ENCODE results near the gene SNX9.

DNA sequence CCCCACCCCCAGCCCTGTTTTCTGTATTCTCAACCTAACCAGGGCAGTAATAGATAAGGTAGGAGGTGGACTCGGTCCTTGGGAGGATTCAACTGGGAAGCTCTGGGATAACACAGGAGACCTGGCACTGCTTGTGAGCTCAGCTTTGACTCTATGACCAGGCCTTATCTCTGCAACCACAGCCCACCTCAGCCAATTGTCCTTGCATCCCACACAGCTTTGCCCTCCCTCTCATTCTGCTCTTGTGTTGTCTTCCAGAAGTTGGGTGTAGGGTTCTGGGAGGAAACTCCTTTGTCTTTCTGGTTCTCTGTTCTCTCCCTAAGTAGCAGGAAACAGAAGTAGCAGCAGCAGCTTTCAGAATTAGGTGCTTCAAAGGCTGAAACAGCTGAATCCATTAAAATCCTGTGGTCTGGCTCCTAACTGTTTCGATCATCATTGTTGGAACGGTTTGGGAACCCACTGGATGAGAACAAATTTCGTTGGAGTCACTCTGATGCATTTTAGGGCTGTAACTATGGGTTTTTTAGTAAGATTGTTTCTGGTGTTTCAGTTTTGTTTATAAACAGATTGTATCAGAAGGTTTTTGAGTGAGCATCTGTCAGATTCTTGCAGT lies 32.4 kb upstream of the SNX9 start:
- no peak for TF ChIP-seq CTCF (IDR thresholded peaks at IDR 0.05)
- no peak for TF ChIP-seq POLR2AphosphoS5 (IDR thresholded peaks at IDR 0.05)

Data from transverse colon (tissue), 4 donors.